ENCODE results near the gene SCCPDH. TPM values are rescaled to one million over a fixed set of nuclear protein-coding genes. Genes with fewer than 3 reads are reported as not detected.

SCCPDH gene
- total RNA-seq, 1 donor, result 65.2 TPM

- TF ChIP-seq, protein P1, sequence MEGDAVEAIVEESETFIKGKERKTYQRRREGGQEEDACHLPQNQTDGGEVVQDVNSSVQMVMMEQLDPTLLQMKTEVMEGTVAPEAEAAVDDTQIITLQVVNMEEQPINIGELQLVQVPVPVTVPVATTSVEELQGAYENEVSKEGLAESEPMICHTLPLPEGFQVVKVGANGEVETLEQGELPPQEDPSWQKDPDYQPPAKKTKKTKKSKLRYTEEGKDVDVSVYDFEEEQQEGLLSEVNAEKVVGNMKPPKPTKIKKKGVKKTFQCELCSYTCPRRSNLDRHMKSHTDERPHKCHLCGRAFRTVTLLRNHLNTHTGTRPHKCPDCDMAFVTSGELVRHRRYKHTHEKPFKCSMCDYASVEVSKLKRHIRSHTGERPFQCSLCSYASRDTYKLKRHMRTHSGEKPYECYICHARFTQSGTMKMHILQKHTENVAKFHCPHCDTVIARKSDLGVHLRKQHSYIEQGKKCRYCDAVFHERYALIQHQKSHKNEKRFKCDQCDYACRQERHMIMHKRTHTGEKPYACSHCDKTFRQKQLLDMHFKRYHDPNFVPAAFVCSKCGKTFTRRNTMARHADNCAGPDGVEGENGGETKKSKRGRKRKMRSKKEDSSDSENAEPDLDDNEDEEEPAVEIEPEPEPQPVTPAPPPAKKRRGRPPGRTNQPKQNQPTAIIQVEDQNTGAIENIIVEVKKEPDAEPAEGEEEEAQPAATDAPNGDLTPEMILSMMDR (IDR thresholded peaks at IDR 0.05; ENCODE audit: insufficient read depth, low read depth, low read length), result no peak
- DNase-seq (ENCODE audit: low read depth), result peak; percentile 35
- H3K4me3 ChIP-seq (ENCODE audit: low read depth, low read length), result no peak overlapping the region
Measured at GRCh38 chr1:246794048-246794827, 70.0 kb downstream of the SCCPDH start.

DNA sequence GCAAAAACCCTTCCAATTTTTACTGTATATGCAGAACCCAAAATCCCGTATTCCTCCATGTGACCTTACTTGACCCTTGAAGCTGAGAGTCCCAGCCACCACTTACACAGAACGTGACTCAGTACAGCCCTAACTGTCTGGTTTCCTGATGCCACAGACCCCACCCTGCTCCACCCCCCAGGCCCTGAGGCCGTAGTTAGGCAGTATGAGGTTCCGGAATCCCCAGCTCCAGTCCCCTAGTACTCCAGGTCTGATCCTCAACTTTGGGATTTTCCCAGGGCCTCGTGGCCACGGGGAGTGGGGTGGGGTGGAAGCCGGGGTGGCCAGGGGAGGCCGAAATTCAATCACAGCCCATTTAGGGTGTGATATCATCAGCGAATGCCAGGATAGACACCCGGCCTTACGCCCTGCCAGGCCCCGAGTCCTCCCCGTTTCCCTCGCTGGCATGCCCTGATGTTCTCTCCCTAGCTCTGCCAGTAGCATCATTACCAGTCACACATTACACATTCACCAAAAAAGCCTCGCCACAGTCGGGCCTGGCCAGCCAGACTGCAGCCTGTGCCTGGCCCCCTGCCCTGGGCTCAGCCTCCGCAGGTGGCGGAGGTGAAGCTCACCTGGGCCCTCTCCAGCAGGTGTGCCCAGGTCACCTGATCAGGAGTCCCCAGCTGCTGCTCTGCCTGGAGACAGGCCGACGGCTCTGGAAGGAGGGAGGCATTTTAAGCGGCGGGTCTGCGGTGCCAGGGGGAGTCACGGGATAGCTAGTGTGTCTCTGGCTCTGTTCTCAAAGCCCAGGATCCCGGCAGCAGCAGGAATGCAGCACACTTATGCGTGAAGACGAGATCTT, 70.8 kb downstream of the SCCPDH start:
- H3K4me3 ChIP-seq (ENCODE audit: low read depth, low read length), result no peak overlapping the region
- DNase-seq (ENCODE audit: low read depth), result peak; percentile 51
- TF ChIP-seq, protein P1 (IDR thresholded peaks at IDR 0.05; ENCODE audit: insufficient read depth, low read depth, low read length), result no peak

- TF ChIP-seq, protein P1 (IDR thresholded peaks at IDR 0.05; ENCODE audit: insufficient read depth, low read depth, low read length), result no peak
- DNase-seq (ENCODE audit: low read depth), result no peak
- H3K4me3 ChIP-seq (ENCODE audit: low read depth, low read length), result no peak overlapping the region
Measured at GRCh38 chr1:246795906-246796694, 71.9 kb downstream of the SCCPDH start.

- H3K4me3 ChIP-seq (ENCODE audit: low read depth, low read length), result no peak overlapping the region
- TF ChIP-seq, protein P1 (IDR thresholded peaks at IDR 0.05; ENCODE audit: insufficient read depth, low read depth, low read length), result no peak
- DNase-seq (ENCODE audit: low read depth), result no peak
Measured at GRCh38 chr1:246797157-246797556, 72.9 kb downstream of the SCCPDH start.

DNA sequence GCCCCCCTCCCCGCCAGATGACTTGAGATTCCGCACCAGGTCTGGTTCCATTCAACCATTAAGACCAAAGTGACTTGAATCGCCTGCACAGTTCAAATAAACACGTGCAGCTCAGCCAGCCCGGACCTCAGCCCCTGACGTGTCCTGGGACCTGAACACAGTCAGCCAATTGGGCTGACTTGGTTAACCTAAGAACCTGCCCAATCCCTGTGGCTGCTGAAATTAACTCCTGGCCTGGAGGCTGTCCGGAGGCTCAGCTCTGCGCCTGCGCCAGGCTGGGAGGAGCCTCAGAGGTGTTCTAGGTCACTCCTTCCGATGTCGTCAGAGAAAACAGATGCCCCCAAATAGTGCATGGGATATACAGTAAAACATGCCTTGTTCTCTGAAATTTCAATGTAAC, 73.4 kb downstream of the SCCPDH start:
- DNase-seq (ENCODE audit: low read depth), result no peak
- TF ChIP-seq, protein P1 (IDR thresholded peaks at IDR 0.05; ENCODE audit: insufficient read depth, low read depth, low read length), result no peak
- H3K4me3 ChIP-seq (ENCODE audit: low read depth, low read length), result no peak overlapping the region

DNA sequence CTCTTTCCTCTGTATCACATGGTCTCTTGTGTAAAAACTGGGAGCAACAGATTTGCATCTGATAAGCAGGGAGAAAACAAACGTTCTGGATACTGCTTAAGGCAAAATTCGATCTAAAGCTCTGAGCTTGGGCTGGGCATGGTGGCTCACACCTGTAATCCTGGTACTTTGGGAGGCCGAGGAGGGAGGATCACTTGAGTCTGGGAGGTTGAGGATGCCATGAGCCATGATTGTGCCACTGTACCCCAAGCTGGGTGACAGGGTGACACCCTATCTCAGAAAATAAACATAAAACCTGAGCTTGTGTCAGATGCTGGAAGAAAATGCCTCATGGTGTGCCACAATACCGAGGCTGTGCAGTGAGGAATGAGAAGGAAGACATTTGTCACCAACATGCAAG, 73.9 kb downstream of the SCCPDH start:
- H3K4me3 ChIP-seq (ENCODE audit: low read depth, low read length), result no peak overlapping the region
- TF ChIP-seq, protein P1 (IDR thresholded peaks at IDR 0.05; ENCODE audit: insufficient read depth, low read depth, low read length), result no peak
- DNase-seq (ENCODE audit: low read depth), result no peak
